GM23338 (cell line): ENCODE measurements around the gene SMIM5.

Source experiments
- EZH2 ChIP-seq: fragments of 200-600 bp; sonication (generic); IDR thresholded peaks from one replicate; pipeline ENCODE4 v1.8.0; 2017; ENCODE audit warnings: antibody characterized with exemption, mild to moderate bottlenecking, low read depth; ENCODE audit not compliant: unreplicated experiment
- EZH2phosphoT487 ChIP-seq: fragments of 200-600 bp; sonication (generic); IDR thresholded peaks from one replicate; pipeline ENCODE4 v1.8.1; 2018; ENCODE audit warnings: antibody characterized with exemption; ENCODE audit not compliant: unreplicated experiment

- TF ChIP-seq EZH2phosphoT487 = no peak
- no peak for TF ChIP-seq EZH2
These were observed 32.7 kb downstream of the SMIM5 start for GRCh38 chr17:75665981-75666380.
